Measurements from ENCODE around the gene RNPC3. TPM values are rescaled to one million over a fixed set of nuclear protein-coding genes. Genes with fewer than 3 reads are reported as not detected.

The RNPC3 gene
- total RNA-seq, 1 donor from 2014 or later, result 23.2 TPM

GRCh38 chr1:103516283-103516682 is 9.2 kb upstream of the RNPC3 start:
- no peak overlapping the region for H3K4me3 Mint-ChIP-seq (ENCODE audit: unreplicated experiment)
- H3K4me1 Mint-ChIP-seq (ENCODE audit: unreplicated experiment), result peaks cover 1% of the 10 kb centered on the region
- no peak for DNase-seq (ENCODE audit: extremely low spot score, unreplicated experiment)
- H3K27ac Mint-ChIP-seq (ENCODE audit: unreplicated experiment), result no peak overlapping the region
- no peaks in the 10 kb centered on the region for H3K27me3 Mint-ChIP-seq (ENCODE audit: unreplicated experiment)
- no peak for TF ChIP-seq CTCF (IDR thresholded peaks at IDR 0.05)
- H3K36me3 Mint-ChIP-seq (ENCODE audit: unreplicated experiment), result no peaks in the 10 kb centered on the region
- H3K9me3 Mint-ChIP-seq (ENCODE audit: unreplicated experiment), result peaks cover 7% of the 10 kb centered on the region

- Mint-ChIP-seq H3K9me3 (ENCODE audit: unreplicated experiment) (peaks cover 3% of the 10 kb centered on the region), H3K4me1 (ENCODE audit: unreplicated experiment) (peaks cover 1% of the 10 kb centered on the region), H3K4me3 (ENCODE audit: unreplicated experiment) (no peak overlapping the region), H3K27me3 (ENCODE audit: unreplicated experiment) (no peaks in the 10 kb centered on the region), H3K36me3 (ENCODE audit: unreplicated experiment) (no peaks in the 10 kb centered on the region), H3K27ac (ENCODE audit: unreplicated experiment) (no peak overlapping the region)
- no peak for TF ChIP-seq CTCF (IDR thresholded peaks at IDR 0.05)
- no peak for DNase-seq (ENCODE audit: extremely low spot score, unreplicated experiment)
These were observed 8.8 kb upstream of the RNPC3 start for GRCh38 chr1:103516693-103517092.

GRCh38 chr1:103517380-103518047 is 8.0 kb upstream of the RNPC3 start:
- Mint-ChIP-seq H3K36me3 (ENCODE audit: unreplicated experiment) (no peaks in the 10 kb centered on the region), H3K9me3 (ENCODE audit: unreplicated experiment) (no peaks in the 10 kb centered on the region), H3K4me3 (ENCODE audit: unreplicated experiment) (no peak overlapping the region), H3K27me3 (ENCODE audit: unreplicated experiment) (no peaks in the 10 kb centered on the region), H3K27ac (ENCODE audit: unreplicated experiment) (no peak overlapping the region), H3K4me1 (ENCODE audit: unreplicated experiment) (peaks cover 1% of the 10 kb centered on the region)
- DNase-seq (ENCODE audit: extremely low spot score, unreplicated experiment), result no peak
- TF ChIP-seq CTCF (IDR thresholded peaks at IDR 0.05), result no peak

- Mint-ChIP-seq H3K9me3 (ENCODE audit: unreplicated experiment) (no peaks in the 10 kb centered on the region), H3K4me1 (ENCODE audit: unreplicated experiment) (peaks cover 4% of the 10 kb centered on the region), H3K4me3 (ENCODE audit: unreplicated experiment) (no peak overlapping the region), H3K27ac (ENCODE audit: unreplicated experiment) (no peak overlapping the region), H3K36me3 (ENCODE audit: unreplicated experiment) (no peaks in the 10 kb centered on the region), H3K27me3 (ENCODE audit: unreplicated experiment) (no peaks in the 10 kb centered on the region)
- DNase-seq (ENCODE audit: extremely low spot score, unreplicated experiment), result no peak
- TF ChIP-seq CTCF (IDR thresholded peaks at IDR 0.05), result no peak
These were observed 4.7 kb upstream of the RNPC3 start for GRCh38 chr1:103520822-103521221.

- Mint-ChIP-seq H3K4me1 (ENCODE audit: unreplicated experiment) (peaks cover 21% of the 10 kb centered on the region), H3K27ac (ENCODE audit: unreplicated experiment) (no peak overlapping the region), H3K36me3 (ENCODE audit: unreplicated experiment) (no peaks in the 10 kb centered on the region), H3K4me3 (ENCODE audit: unreplicated experiment) (no peak overlapping the region), H3K27me3 (ENCODE audit: unreplicated experiment) (no peaks in the 10 kb centered on the region), H3K9me3 (ENCODE audit: unreplicated experiment) (no peaks in the 10 kb centered on the region)
- no peak for DNase-seq (ENCODE audit: extremely low spot score, unreplicated experiment)
- no peak for TF ChIP-seq CTCF (IDR thresholded peaks at IDR 0.05)
These were observed 2.2 kb upstream of the RNPC3 start for GRCh38 chr1:103523346-103523745.
